HEK293 (cell line): ENCODE data around the gene TNIP1.

Experiments
- CTCF ChIA-PET: fragments of 350-600 bp; formaldehyde crosslinking; extraction: SDS; loops from one replicate; lab custom pipeline; 2021; ENCODE audit warnings: antibody characterized with exemption; lab: Yijun Ruan, JAX
- POLR2A ChIA-PET: fragments of 300-600 bp; formaldehyde crosslinking; extraction: SDS; loops from one replicate; lab custom pipeline; 2020; ENCODE audit warnings: antibody characterized with exemption, inconsistent platforms; lab: Yijun Ruan, JAX
- H3K27ac ChIP-seq: fragments of 200-500 bp; sonication (Bioruptor generic); 2 replicates; pipeline ENCODE4 v1.5.1; 2014; ENCODE audit warnings: low read depth, low read length, control low read depth, inconsistent platforms; ENCODE audit errors: extremely low read depth
- H3K36me3 ChIP-seq, 2 experiments: fragments of 200-500 bp in 1 of 2; sonication (Bioruptor generic) in 1 of 2; 1 replicate in 1 of 2; 2 replicates in 1 of 2; pipeline ENCODE4 v1.5.1; 2014 to 2017; ENCODE audit warnings: inconsistent platforms in 2 of 2, low read length in 2 of 2; ENCODE audit not compliant: control insufficient read depth in 2 of 2, insufficient read depth in 1 of 2
- H3K4me1 ChIP-seq: fragments of 200-500 bp; sonication (Bioruptor generic); 2 replicates; pipeline ENCODE4 v1.5.1; 2014; ENCODE audit warnings: mild to moderate bottlenecking, low read length, inconsistent platforms; ENCODE audit not compliant: control insufficient read depth, insufficient read depth
- H3K4me3 ChIP-seq: 2 replicates; pipeline ENCODE4 v1.5.1; 2011; ENCODE audit warnings: low read depth, mild to moderate bottlenecking, control low read depth, low read length, moderate library complexity
- H3K9me3 ChIP-seq: fragments of 200-500 bp; sonication (Bioruptor generic); 2 replicates; pipeline ENCODE4 v1.5.1; 2014; ENCODE audit warnings: low read depth, low read length, inconsistent platforms; ENCODE audit not compliant: control insufficient read depth, insufficient read depth
- EGR2 ChIP-seq: fragments of 450-650 bp; formaldehyde crosslinking; IDR thresholded peaks from 2 replicates; pipeline ENCODE4 v1.5.1; 2016; ENCODE audit warnings: low read depth, missing biosample characterization, missing genetic modification characterization
- GLI2 ChIP-seq: fragments of 450-650 bp; formaldehyde crosslinking; IDR thresholded peaks from 2 replicates; pipeline ENCODE4; 2017; ENCODE audit warnings: missing biosample characterization, missing genetic modification characterization, low read depth, borderline replicate concordance
- GLIS2 ChIP-seq: fragments of 450-650 bp; formaldehyde crosslinking; IDR thresholded peaks from 2 replicates; pipeline ENCODE4 v1.5.1; 2016; ENCODE audit warnings: missing biosample characterization, missing genetic modification characterization
- KLF16 ChIP-seq: fragments of 450-650 bp; formaldehyde crosslinking; IDR thresholded peaks from 2 replicates; pipeline ENCODE4 v1.5.1; 2017; ENCODE audit warnings: missing biosample characterization, missing genetic modification characterization
- KLF8 ChIP-seq: fragments of 450-650 bp; formaldehyde crosslinking; IDR thresholded peaks from 2 replicates; pipeline ENCODE4 v1.5.1; 2016; ENCODE audit warnings: missing biosample characterization, missing genetic modification characterization
- SP3 ChIP-seq: fragments of 450-650 bp; formaldehyde crosslinking; IDR thresholded peaks from 2 replicates; pipeline ENCODE4 v1.5.1; 2016; ENCODE audit warnings: missing biosample characterization, missing genetic modification characterization
- TCF7L2 ChIP-seq: IDR thresholded peaks from 2 replicates; pipeline ENCODE4 v1.6.1; 2011; ENCODE audit warnings: low read depth, mild to moderate bottlenecking, inconsistent platforms, low read length, moderate library complexity, borderline replicate concordance
- TRIM28 ChIP-seq: IDR thresholded peaks from 2 replicates; pipeline ENCODE4 v1.6.1; 2011; ENCODE audit warnings: low read length, control low read depth, borderline replicate concordance
- ZIC2 ChIP-seq: fragments of 450-650 bp; formaldehyde crosslinking; IDR thresholded peaks from 2 replicates; pipeline ENCODE4 v1.5.1; 2016; ENCODE audit warnings: missing biosample characterization, missing genetic modification characterization
- ZNF114 ChIP-seq: fragments of 450-650 bp; formaldehyde crosslinking; IDR thresholded peaks from 2 replicates; pipeline ENCODE4 v1.5.0; 2017; ENCODE audit warnings: missing biosample characterization, missing genetic modification characterization
- ZNF223 ChIP-seq: fragments of 450-650 bp; formaldehyde crosslinking; IDR thresholded peaks from 2 replicates; pipeline ENCODE4 v1.5.1; 2016; ENCODE audit warnings: missing biosample characterization, missing genetic modification characterization
- ZNF274 ChIP-seq, 2 experiments: fragments of 200-500 bp in 1 of 2; fragments of 450-650 bp in 1 of 2; sonication (Bioruptor generic) in 1 of 2; formaldehyde crosslinking in 1 of 2; IDR thresholded peaks; 2 replicates each; pipeline versions ENCODE4 v1.5.1 to v1.6.1; 2014 to 2016; ENCODE audit warnings: borderline replicate concordance in 1 of 2, inconsistent platforms in 1 of 2, low read length in 1 of 2, missing biosample characterization in 1 of 2, missing genetic modification characterization in 1 of 2
- ZNF596 ChIP-seq: fragments of 450-650 bp; IDR thresholded peaks from 2 replicates; pipeline ENCODE4 v1.5.0; 2018; ENCODE audit warnings: missing biosample characterization, mild to moderate bottlenecking, missing genetic modification characterization, moderate library complexity
- ZNF707 ChIP-seq: fragments of 450-650 bp; formaldehyde crosslinking; IDR thresholded peaks from 2 replicates; pipeline ENCODE4 v1.5.1; 2016; ENCODE audit warnings: missing biosample characterization, missing genetic modification characterization
- ZNF791 ChIP-seq: fragments of 450-650 bp; formaldehyde crosslinking; IDR thresholded peaks from 2 replicates; pipeline ENCODE4 v1.5.1; 2016; ENCODE audit warnings: missing biosample characterization, missing genetic modification characterization
- TF ChIP-seq, protein P1 (sequence below): fragments of 450-650 bp; formaldehyde crosslinking; IDR thresholded peaks from 2 replicates; pipeline ENCODE4 v1.5.1; 2016; ENCODE audit warnings: missing biosample characterization, missing genetic modification characterization
- TF ChIP-seq, protein P2 (sequence below): fragments of 450-650 bp; formaldehyde crosslinking; IDR thresholded peaks from 2 replicates; pipeline ENCODE4 v1.5.1; 2016; ENCODE audit warnings: missing biosample characterization, missing genetic modification characterization
- TF ChIP-seq, protein P3 (sequence below): fragments of 450-650 bp; formaldehyde crosslinking; IDR thresholded peaks from 2 replicates; pipeline ENCODE4 v1.5.0; 2017; ENCODE audit warnings: missing biosample characterization, missing genetic modification characterization, borderline replicate concordance
- TF ChIP-seq, protein P4 (sequence below): fragments of 450-650 bp; formaldehyde crosslinking; IDR thresholded peaks from 2 replicates; pipeline ENCODE4 v1.5.1; 2016; ENCODE audit warnings: missing biosample characterization, missing genetic modification characterization
- TF ChIP-seq, protein P5 (sequence below): fragments of 450-650 bp; formaldehyde crosslinking; IDR thresholded peaks from 2 replicates; pipeline ENCODE4 v1.5.1; 2017; ENCODE audit warnings: missing biosample characterization, mild to moderate bottlenecking, missing genetic modification characterization, moderate library complexity
- TF ChIP-seq, protein P6 (sequence below): fragments of 450-650 bp; formaldehyde crosslinking; IDR thresholded peaks from 2 replicates; pipeline ENCODE4 v1.5.1; 2016; ENCODE audit warnings: missing biosample characterization, missing genetic modification characterization

TNIP1 gene

DNA sequence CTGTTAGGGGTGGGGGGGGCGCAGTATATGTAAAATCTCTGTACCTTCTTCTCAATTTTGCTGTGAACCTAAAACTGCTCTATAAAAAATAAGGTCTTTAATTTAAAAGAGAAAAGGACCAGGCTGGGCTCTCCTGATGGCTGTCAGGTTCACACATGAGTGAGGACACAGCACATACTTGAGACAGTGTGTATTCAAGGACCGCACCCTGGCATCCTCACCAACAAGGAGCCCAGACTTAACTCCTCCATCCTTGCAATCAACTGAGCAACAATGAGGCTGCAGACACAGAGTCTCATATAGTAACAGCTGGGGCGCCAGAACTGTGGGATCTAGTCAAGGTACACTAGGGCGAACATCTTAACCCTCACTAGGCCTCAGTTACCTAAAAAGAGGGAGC is 9.8 kb downstream of the TNIP1 start (continued):
- TF ChIP-seq, protein P1, sequence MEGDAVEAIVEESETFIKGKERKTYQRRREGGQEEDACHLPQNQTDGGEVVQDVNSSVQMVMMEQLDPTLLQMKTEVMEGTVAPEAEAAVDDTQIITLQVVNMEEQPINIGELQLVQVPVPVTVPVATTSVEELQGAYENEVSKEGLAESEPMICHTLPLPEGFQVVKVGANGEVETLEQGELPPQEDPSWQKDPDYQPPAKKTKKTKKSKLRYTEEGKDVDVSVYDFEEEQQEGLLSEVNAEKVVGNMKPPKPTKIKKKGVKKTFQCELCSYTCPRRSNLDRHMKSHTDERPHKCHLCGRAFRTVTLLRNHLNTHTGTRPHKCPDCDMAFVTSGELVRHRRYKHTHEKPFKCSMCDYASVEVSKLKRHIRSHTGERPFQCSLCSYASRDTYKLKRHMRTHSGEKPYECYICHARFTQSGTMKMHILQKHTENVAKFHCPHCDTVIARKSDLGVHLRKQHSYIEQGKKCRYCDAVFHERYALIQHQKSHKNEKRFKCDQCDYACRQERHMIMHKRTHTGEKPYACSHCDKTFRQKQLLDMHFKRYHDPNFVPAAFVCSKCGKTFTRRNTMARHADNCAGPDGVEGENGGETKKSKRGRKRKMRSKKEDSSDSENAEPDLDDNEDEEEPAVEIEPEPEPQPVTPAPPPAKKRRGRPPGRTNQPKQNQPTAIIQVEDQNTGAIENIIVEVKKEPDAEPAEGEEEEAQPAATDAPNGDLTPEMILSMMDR (tag by site-specific recombination) = no peak
- TF ChIP-seq KLF8 (no peak), ZNF114 (no peak), GLIS2 (tag by site-specific recombination) (no peak), ZNF223 (tag by site-specific recombination) (no peak), SP3 (no peak)
- TF ChIP-seq, protein P2, sequence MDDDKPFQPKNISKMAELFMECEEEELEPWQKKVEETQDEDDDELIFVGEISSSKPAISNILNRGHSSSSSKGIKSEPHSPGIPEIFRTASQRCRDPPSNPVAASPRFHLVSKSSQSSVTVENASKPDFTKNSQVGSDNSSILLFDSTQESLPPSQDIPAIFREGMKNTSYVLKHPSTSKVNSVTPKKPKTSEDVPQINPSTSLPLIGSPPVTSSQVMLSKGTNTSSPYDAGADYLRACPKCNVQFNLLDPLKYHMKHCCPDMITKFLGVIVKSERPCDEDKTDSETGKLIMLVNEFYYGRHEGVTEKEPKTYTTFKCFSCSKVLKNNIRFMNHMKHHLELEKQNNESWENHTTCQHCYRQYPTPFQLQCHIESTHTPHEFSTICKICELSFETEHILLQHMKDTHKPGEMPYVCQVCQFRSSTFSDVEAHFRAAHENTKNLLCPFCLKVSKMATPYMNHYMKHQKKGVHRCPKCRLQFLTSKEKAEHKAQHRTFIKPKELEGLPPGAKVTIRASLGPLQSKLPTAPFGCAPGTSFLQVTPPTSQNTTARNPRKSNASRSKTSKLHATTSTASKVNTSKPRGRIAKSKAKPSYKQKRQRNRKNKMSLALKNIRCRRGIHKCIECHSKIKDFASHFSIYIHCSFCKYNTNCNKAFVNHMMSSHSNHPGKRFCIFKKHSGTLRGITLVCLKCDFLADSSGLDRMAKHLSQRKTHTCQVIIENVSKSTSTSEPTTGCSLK (tag by site-specific recombination) = no peak
- TF ChIP-seq, protein P3, sequence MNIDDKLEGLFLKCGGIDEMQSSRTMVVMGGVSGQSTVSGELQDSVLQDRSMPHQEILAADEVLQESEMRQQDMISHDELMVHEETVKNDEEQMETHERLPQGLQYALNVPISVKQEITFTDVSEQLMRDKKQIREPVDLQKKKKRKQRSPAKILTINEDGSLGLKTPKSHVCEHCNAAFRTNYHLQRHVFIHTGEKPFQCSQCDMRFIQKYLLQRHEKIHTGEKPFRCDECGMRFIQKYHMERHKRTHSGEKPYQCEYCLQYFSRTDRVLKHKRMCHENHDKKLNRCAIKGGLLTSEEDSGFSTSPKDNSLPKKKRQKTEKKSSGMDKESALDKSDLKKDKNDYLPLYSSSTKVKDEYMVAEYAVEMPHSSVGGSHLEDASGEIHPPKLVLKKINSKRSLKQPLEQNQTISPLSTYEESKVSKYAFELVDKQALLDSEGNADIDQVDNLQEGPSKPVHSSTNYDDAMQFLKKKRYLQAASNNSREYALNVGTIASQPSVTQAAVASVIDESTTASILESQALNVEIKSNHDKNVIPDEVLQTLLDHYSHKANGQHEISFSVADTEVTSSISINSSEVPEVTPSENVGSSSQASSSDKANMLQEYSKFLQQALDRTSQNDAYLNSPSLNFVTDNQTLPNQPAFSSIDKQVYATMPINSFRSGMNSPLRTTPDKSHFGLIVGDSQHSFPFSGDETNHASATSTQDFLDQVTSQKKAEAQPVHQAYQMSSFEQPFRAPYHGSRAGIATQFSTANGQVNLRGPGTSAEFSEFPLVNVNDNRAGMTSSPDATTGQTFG (tag by site-specific recombination) = no peak
- TF ChIP-seq, all 188 proteins: peak for 0

DNA sequence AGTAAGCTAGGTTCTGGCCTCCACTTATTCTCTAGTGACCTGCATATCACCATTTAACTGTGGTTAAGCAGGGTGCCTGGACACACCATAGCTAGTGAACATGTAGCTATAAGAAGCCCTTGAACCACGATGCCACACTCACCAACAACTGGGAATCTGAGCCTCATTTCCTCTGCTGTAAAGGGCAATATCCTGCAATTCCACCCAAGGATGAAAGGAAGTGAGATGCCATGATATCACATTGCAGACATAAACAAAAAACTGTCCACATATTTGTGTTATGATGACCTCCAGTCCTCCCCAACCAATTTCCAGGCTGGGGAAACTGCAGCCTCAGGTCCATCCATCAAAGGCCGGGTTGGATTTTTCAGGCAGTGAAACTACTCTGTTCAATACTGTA is 10.4 kb downstream of the TNIP1 start:
- Histone ChIP-seq H3K4me1 (no peaks in the 10 kb centered on the region), H3K4me3 (no peak overlapping the region), H3K27ac (no peak overlapping the region), H3K36me3 (peaks cover 0 to 19% of the 10 kb centered on the region in 2 experiments; a peak in 1 of 3 replicates), H3K9me3 (no peaks in the 10 kb centered on the region)
- POLR2A ChIA-PET = no interaction called here
- CTCF ChIA-PET = no interaction called here
- TF ChIP-seq, protein P4, sequence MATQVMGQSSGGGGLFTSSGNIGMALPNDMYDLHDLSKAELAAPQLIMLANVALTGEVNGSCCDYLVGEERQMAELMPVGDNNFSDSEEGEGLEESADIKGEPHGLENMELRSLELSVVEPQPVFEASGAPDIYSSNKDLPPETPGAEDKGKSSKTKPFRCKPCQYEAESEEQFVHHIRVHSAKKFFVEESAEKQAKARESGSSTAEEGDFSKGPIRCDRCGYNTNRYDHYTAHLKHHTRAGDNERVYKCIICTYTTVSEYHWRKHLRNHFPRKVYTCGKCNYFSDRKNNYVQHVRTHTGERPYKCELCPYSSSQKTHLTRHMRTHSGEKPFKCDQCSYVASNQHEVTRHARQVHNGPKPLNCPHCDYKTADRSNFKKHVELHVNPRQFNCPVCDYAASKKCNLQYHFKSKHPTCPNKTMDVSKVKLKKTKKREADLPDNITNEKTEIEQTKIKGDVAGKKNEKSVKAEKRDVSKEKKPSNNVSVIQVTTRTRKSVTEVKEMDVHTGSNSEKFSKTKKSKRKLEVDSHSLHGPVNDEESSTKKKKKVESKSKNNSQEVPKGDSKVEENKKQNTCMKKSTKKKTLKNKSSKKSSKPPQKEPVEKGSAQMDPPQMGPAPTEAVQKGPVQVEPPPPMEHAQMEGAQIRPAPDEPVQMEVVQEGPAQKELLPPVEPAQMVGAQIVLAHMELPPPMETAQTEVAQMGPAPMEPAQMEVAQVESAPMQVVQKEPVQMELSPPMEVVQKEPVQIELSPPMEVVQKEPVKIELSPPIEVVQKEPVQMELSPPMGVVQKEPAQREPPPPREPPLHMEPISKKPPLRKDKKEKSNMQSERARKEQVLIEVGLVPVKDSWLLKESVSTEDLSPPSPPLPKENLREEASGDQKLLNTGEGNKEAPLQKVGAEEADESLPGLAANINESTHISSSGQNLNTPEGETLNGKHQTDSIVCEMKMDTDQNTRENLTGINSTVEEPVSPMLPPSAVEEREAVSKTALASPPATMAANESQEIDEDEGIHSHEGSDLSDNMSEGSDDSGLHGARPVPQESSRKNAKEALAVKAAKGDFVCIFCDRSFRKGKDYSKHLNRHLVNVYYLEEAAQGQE (tag by site-specific recombination) = no peak
- TF ChIP-seq, protein P5, sequence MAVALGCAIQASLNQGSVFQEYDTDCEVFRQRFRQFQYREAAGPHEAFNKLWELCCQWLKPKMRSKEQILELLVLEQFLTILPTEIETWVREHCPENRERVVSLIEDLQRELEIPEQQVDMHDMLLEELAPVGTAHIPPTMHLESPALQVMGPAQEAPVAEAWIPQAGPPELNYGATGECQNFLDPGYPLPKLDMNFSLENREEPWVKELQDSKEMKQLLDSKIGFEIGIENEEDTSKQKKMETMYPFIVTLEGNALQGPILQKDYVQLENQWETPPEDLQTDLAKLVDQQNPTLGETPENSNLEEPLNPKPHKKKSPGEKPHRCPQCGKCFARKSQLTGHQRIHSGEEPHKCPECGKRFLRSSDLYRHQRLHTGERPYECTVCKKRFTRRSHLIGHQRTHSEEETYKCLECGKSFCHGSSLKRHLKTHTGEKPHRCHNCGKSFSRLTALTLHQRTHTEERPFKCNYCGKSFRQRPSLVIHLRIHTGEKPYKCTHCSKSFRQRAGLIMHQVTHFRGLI = no peak
- no peak for TF ChIP-seq ZNF791 (tag by site-specific recombination)
- no peak for TF ChIP-seq TCF7L2
- no peak for TF ChIP-seq ZNF223 (tag by site-specific recombination)
- no peak for TF ChIP-seq KLF16 (tag by site-specific recombination)
- TF ChIP-seq, protein P1 (tag by site-specific recombination) = no peak
- TF ChIP-seq ZIC2 (tag by site-specific recombination) = no peak
- TF ChIP-seq, protein P6, sequence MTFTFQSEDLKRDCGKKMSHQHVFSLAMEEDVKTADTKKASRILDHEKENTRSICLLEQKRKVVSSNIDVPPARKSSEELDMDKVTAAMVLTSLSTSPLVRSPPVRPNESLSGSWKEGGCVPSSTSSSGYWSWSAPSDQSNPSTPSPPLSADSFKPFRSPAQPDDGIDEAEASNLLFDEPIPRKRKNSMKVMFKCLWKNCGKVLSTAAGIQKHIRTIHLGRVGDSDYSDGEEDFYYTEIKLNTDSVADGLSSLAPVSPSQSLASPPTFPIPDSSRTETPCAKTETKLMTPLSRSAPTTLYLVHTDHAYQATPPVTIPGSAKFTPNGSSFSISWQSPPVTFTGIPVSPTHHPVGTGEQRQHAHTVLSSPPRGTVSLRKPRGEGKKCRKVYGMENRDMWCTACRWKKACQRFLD (tag by site-specific recombination) = no peak
- no peak for TF ChIP-seq EGR2 (tag by site-specific recombination)
- no peak for TF ChIP-seq ZNF707 (tag by site-specific recombination)
- TF ChIP-seq TRIM28 = no peak
- TF ChIP-seq ZNF596 = no peak
- no peak for TF ChIP-seq ZNF274 (IDR thresholded peaks at IDR 0.05; ENCODE audit: low read length)
- no peak for TF ChIP-seq ZNF274 (tag by site-specific recombination; IDR thresholded peaks at IDR 0.05; ENCODE audit: borderline replicate concordance)
- TF ChIP-seq GLI2 (tag by site-specific recombination) = no peak
